ENCODE results near the gene ROR2.

DNA sequence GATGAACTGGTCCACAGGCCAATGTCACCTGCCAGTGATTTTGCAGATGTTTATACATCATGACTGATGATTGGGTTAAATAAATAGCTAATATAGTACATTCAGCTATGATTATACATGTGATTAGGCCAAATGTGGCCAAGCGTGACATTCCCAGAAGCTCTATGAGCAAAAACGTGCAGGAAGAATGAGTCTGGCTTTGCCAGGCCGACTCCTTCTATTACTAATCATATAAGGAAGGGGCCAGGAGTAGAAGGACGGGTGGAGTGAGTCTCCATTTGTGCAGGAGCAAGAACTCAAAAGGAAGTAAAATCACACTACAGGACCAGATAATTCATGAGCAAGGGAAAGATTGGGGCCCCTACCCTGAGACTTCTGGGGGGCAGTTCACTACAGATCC, 178.2 kb downstream of the ROR2 start:
- TF ChIP-seq, protein P1, sequence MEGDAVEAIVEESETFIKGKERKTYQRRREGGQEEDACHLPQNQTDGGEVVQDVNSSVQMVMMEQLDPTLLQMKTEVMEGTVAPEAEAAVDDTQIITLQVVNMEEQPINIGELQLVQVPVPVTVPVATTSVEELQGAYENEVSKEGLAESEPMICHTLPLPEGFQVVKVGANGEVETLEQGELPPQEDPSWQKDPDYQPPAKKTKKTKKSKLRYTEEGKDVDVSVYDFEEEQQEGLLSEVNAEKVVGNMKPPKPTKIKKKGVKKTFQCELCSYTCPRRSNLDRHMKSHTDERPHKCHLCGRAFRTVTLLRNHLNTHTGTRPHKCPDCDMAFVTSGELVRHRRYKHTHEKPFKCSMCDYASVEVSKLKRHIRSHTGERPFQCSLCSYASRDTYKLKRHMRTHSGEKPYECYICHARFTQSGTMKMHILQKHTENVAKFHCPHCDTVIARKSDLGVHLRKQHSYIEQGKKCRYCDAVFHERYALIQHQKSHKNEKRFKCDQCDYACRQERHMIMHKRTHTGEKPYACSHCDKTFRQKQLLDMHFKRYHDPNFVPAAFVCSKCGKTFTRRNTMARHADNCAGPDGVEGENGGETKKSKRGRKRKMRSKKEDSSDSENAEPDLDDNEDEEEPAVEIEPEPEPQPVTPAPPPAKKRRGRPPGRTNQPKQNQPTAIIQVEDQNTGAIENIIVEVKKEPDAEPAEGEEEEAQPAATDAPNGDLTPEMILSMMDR (IDR thresholded peaks at IDR 0.05; ENCODE audit: control extremely low read depth in 1 of 3, insufficient read depth in 1 of 3, low read depth in 1 of 3, low read length in 3 of 3): no peak
- TF ChIP-seq POLR2AphosphoS5 (IDR thresholded peaks at IDR 0.05; ENCODE audit: low read depth, low read length) (no peak), SRF (IDR thresholded peaks at IDR 0.05; ENCODE audit: low read depth, low read length) (no peak), JUN (IDR thresholded peaks at IDR 0.05; ENCODE audit: low read depth, low read length) (no peak), POLR2A (IDR thresholded peaks at IDR 0.05; ENCODE audit: control extremely low read depth in 1 of 2, low read depth in 2 of 2, low read length in 2 of 2) (no peak), EZH2 (IDR thresholded peaks at IDR 0.05; ENCODE audit: low read depth, low read length, severe bottlenecking) (no peak)

All from H1 (cell line).